GM21737 (cell line): ENCODE results near the gene DDT.
"Not testable (repeated sequence)": the region's sequence is repeated elsewhere in the genome, so short reads cannot be mapped to it uniquely, and the experiment has no call there.

Source experiments
- ATAC-seq: cut with Tn5 transposase; IDR thresholded peaks from one replicate; pipeline ENCODE4 v1.9.1; 2021; ENCODE audit warnings: mild to moderate bottlenecking, moderate library complexity; ENCODE audit not compliant: unreplicated experiment

The DDT gene

GRCh38 chr22:23989583-23990244, 15.5 kb upstream of the DDT start:
- not testable (repeated sequence) for ATAC-seq

- not testable (repeated sequence) for ATAC-seq
These were observed 12.4 kb upstream of the DDT start for GRCh38 chr22:23986538-23987178.

GRCh38 chr22:23986089-23986488, 11.8 kb upstream of the DDT start:
- not testable (repeated sequence) for ATAC-seq

GRCh38 chr22:23984430-23984829, 10.2 kb upstream of the DDT start:
- ATAC-seq: no peak

- not testable (repeated sequence) for ATAC-seq
These were observed 6.3 kb upstream of the DDT start for GRCh38 chr22:23980567-23980966.

GRCh38 chr22:23979557-23980240, 5.5 kb upstream of the DDT start, which contains the start of gene GSTT2:
GSTT2 (plus strand) TSS chr22:23980134.
- ATAC-seq: not testable (repeated sequence)

- not testable (repeated sequence) for ATAC-seq
These were observed 3.1 kb upstream of the DDT start for GRCh38 chr22:23977304-23977703.

GRCh38 chr22:23974836-23975352, 653 bp upstream of the DDT start:
- peak; percentile 30 for ATAC-seq

- ATAC-seq: not testable (repeated sequence)
These were observed 2.3 kb downstream of the DDT start for GRCh38 chr22:23971927-23972326.

GRCh38 chr22:23970816-23971486, 3.3 kb downstream of the DDT start:
- no peak for ATAC-seq

- no peak for ATAC-seq
These were observed 4.0 kb downstream of the DDT start for GRCh38 chr22:23970201-23970641.

- ATAC-seq: no peak
These were observed 5.2 kb downstream of the DDT start for GRCh38 chr22:23969071-23969470.

- peak; percentile 77 for ATAC-seq
These were observed 7.7 kb downstream of the DDT start, which contains the start of gene DDTL for GRCh38 chr22:23966568-23966967. DDTL (plus strand) TSS chr22:23966888; CDS start chr22:23966915, 27 bp downstream.

GRCh38 chr22:23966094-23966493, 8.1 kb downstream of the DDT start:
- ATAC-seq: peak; percentile 35

- ATAC-seq: not testable (repeated sequence)
These were observed 13.0 kb downstream of the DDT start, which contains the start of gene GSTT2B for GRCh38 chr22:23961084-23961771. GSTT2B (minus strand) TSS chr22:23961195; CDS start chr22:23961131, 64 bp downstream.

- not testable (repeated sequence) for ATAC-seq
These were observed 17.8 kb downstream of the DDT start for GRCh38 chr22:23956301-23956900.

- ATAC-seq: not testable (repeated sequence)
These were observed 18.4 kb downstream of the DDT start for GRCh38 chr22:23955886-23956285.

GRCh38 chr22:23954991-23955305, 19.3 kb downstream of the DDT start:
- not testable (repeated sequence) for ATAC-seq

- ATAC-seq: not testable (repeated sequence)
These were observed 19.8 kb downstream of the DDT start for GRCh38 chr22:23954193-23954990.
